CD4-positive, CD25-positive, alpha-beta regulatory T cell (primary cell): Measurements from ENCODE around the gene EYA2. TPM values are rescaled to one million over a fixed set of nuclear protein-coding genes. Genes with fewer than 3 reads are reported as not detected.
"Not testable (repeated sequence)": the region's sequence is repeated elsewhere in the genome, so short reads cannot be mapped to it uniquely, and the experiment has no call there.

ENCODE experiments used
- ATAC-seq, 2 donors: fragments of 150-1000 bp; cut with Tn5 transposase; one replicate each; pipeline ENCODE4 v1.10.0; 2021; ENCODE audit warnings: low read depth in 2 of 2, moderate number of reproducible peaks in 2 of 2, moderate library complexity in 1 of 2
- DNase-seq, 3 donors: peaks; one replicate each; pipeline versions ENCODE4 v3.0.0 to v3.0.0-alpha.2; 2012 to 2022; ENCODE audit warnings: mixed read lengths in 1 of 3
- H3K27ac ChIP-seq: one replicate; pipeline ENCODE4 v1.7.0; 2013; ENCODE audit warnings: mild to moderate bottlenecking, low read length; ENCODE audit not compliant: insufficient read depth, poor library complexity, severe bottlenecking
- H3K27me3 ChIP-seq: one replicate; pipeline ENCODE4 v1.7.0; 2013; ENCODE audit warnings: low read length; ENCODE audit not compliant: control insufficient read depth, insufficient read depth
- H3K36me3 ChIP-seq: one replicate; pipeline ENCODE4 v1.7.0; 2013; ENCODE audit warnings: mild to moderate bottlenecking, low read length, moderate library complexity; ENCODE audit not compliant: control insufficient read depth, insufficient read depth
- H3K4me1 ChIP-seq: 2 replicates; pipeline ENCODE4 v1.7.0; 2013; ENCODE audit warnings: mild to moderate bottlenecking, low read length; ENCODE audit not compliant: insufficient read depth, control insufficient read depth, poor library complexity, severe bottlenecking
- H3K4me3 ChIP-seq: one replicate; pipeline ENCODE4 v1.7.0; 2013; ENCODE audit warnings: low read depth, mild to moderate bottlenecking, low read length, moderate library complexity
- H3K9me3 ChIP-seq, 2 experiments: 1 replicate in 1 of 2; 2 replicates in 1 of 2; pipeline ENCODE4 v1.7.0; 2013; ENCODE audit warnings: low read length in 2 of 2, mild to moderate bottlenecking in 1 of 2, moderate library complexity in 1 of 2; ENCODE audit not compliant: control insufficient read depth in 2 of 2
- H3K27ac Mint-ChIP-seq, 3 donors: one replicate each; pipeline ENCODE4 v1.8.0; 2020 to 2022; ENCODE audit warnings: mild to moderate bottlenecking in 3 of 3, mixed read lengths in 3 of 3, moderate library complexity in 2 of 3
- H3K27me3 Mint-ChIP-seq: one replicate; pipeline ENCODE4 v1.8.0; 2022; ENCODE audit warnings: mild to moderate bottlenecking, mixed read lengths
- H3K36me3 Mint-ChIP-seq: one replicate; pipeline ENCODE4 v1.8.0; 2020; ENCODE audit warnings: mixed read lengths
- H3K4me1 Mint-ChIP-seq, 4 donors: one replicate each; pipeline ENCODE4 v1.8.0; 2020 to 2022; ENCODE audit warnings: mixed read lengths in 4 of 4, mild to moderate bottlenecking in 1 of 4
- H3K4me3 Mint-ChIP-seq, 4 donors: one replicate each; pipeline ENCODE4 v1.8.0; 2020 to 2022; ENCODE audit warnings: mild to moderate bottlenecking in 4 of 4, mixed read lengths in 4 of 4, moderate library complexity in 3 of 4
- H3K9me3 Mint-ChIP-seq, 7 donors: one replicate each; pipeline ENCODE4 v1.8.0; 2020 to 2022; ENCODE audit warnings: mixed read lengths in 7 of 7, mild to moderate bottlenecking in 3 of 7, moderate library complexity in 2 of 7
- polyA plus RNA-seq, 4 donors: library from polyadenylated mRNA; unstranded; fragments of 300-500 nt; fragmentation: Illumina TruSeq; gene quantifications; one replicate each; pipeline ENCODE4 v1.2.3, GENCODE V29; 2021
- total RNA-seq: library from RNA; stranded (reverse); gene quantifications from one replicate; pipeline ENCODE4 v1.2.3, GENCODE V29; 2022

The EYA2 gene
- total and polyA plus RNA-seq, 5 donors from 2014 or later: not detected

DNA sequence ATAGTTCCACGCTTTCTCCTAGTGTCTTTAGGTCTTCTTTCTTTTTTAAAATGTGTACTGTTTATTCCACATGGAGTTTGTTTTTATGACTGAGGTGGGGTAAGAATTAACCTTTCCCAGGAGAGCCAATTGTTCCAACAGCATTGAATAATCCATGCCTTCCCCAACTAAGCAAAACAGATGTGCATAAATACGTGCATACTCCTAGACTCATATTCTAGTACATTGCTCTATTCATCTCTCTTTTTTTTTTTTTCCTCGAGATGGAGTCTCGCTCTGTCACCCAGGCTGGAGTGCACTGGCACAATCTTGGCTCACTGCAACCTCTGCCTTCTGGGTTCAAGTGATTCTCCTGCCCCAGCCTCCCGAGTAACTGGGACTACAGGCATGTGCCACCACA lies 14.7 kb upstream of the EYA2 start:
- not testable (repeated sequence) for H3K4me3 Mint-ChIP-seq, H3K9me3 Mint-ChIP-seq, H3K27ac Mint-ChIP-seq, H3K27me3 ChIP-seq, H3K36me3 Mint-ChIP-seq, H3K9me3 ChIP-seq, H3K4me1 ChIP-seq, H3K27me3 Mint-ChIP-seq, DNase-seq, ATAC-seq, H3K4me1 Mint-ChIP-seq, H3K27ac ChIP-seq, H3K4me3 ChIP-seq, H3K36me3 ChIP-seq

DNA sequence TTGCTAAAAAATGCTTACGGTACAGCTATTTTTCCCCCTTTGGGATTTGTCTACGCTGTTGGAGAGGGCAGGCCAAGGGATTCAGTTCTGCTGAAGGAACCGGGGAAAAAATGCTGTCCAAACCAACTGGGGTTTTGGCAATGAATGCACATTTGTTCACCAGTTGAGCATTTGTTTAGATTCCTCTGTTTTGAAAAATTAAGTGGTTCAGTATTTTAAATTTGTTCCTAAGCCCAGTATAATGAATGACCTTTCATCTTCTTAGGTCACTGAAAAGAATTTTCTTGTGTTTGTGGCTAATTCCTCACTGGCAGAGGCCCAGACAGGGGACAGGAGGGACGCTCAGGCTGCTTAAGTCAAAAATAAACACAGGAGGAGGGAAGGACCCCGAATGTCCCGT lies 10.8 kb upstream of the EYA2 start:
- Histone ChIP-seq H3K9me3 (no peaks in the 10 kb centered on the region), H3K27me3 (peaks cover 4% of the 10 kb centered on the region), H3K27ac (no peak overlapping the region), H3K4me1 (no peaks in the 10 kb centered on the region), H3K4me3 (no peak overlapping the region), H3K36me3 (no peaks in the 10 kb centered on the region)
- H3K4me3 Mint-ChIP-seq: no peak overlapping the region
- H3K27ac Mint-ChIP-seq: no peak overlapping the region
- H3K4me1 Mint-ChIP-seq: no peaks in the 10 kb centered on the region
- peaks cover 21% of the 10 kb centered on the region for H3K27me3 Mint-ChIP-seq
- H3K9me3 Mint-ChIP-seq: peaks cover 0 to 2% (median 0%) of the 10 kb centered on the region in 7 donors
- no peak for ATAC-seq
- no peaks in the 10 kb centered on the region for H3K36me3 Mint-ChIP-seq
- no peak for DNase-seq

DNA sequence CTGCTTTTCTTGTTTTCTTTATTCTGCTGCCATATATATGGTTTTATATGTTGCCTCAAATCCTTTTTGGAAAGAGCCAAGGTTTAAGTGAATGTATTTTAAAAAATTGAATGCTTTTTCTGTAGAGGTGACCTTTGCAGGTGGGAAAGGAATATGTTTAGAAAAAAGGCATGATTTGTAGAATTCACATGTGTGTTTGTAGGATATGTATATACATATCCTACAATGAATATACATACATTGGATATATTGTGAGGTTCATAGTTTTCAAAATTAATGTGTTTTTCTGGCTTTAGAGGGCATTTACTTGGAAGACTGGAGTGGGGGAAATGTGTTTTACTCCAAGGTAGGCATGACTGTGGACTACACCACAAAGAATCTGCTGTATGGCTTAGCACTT lies 4.0 kb upstream of the EYA2 start:
- Histone ChIP-seq H3K27ac (no peak overlapping the region), H3K36me3 (no peaks in the 10 kb centered on the region), H3K4me1 (no peaks in the 10 kb centered on the region), H3K9me3 (peaks cover 0 to 5% of the 10 kb centered on the region in 2 experiments), H3K4me3 (no peak overlapping the region), H3K27me3 (peaks cover 11% of the 10 kb centered on the region)
- Mint-ChIP-seq H3K27ac (no peak overlapping the region), H3K27me3 (peaks cover 50% of the 10 kb centered on the region), H3K4me3 (no peak overlapping the region), H3K4me1 (no peaks in the 10 kb centered on the region), H3K36me3 (no peaks in the 10 kb centered on the region), H3K9me3 (peaks cover 0 to 8% (median 2%) of the 10 kb centered on the region in 7 donors)
- ATAC-seq: no peak
- no peak for DNase-seq

DNA sequence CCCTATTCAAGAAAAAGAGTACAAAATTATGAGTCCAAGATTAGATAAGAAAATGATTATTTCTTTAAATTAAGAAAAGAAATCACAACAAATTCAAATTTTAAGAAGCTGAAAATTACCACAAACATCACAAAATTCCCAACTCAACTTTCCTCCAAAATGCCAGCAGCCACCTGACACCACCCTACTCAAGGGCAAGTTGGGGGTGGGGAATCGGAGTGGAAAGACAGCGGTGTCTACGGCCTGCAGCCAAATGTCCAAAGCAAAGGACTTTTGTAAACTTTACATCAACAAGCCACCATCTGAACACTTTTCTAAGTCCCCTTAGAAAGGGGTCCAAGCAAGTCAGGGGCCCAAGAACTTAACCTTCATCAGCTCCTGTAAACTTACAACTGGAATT lies 1.6 kb upstream of the EYA2 start:
- no peaks in the 10 kb centered on the region for H3K36me3 ChIP-seq
- H3K4me1 ChIP-seq: no peaks in the 10 kb centered on the region
- H3K36me3 Mint-ChIP-seq: no peaks in the 10 kb centered on the region
- peaks cover 63% of the 10 kb centered on the region for H3K27me3 Mint-ChIP-seq
- peaks cover 11% of the 10 kb centered on the region for H3K27me3 ChIP-seq
- no peak overlapping the region for H3K27ac ChIP-seq
- no peak overlapping the region for H3K4me3 ChIP-seq
- H3K9me3 Mint-ChIP-seq: peaks cover 0 to 8% (median 0%) of the 10 kb centered on the region in 7 donors
- ATAC-seq (no peak), DNase-seq (no peak)
- H3K27ac Mint-ChIP-seq: no peak overlapping the region
- no peak overlapping the region for H3K4me3 Mint-ChIP-seq
- H3K9me3 ChIP-seq: peaks cover 0 to 5% of the 10 kb centered on the region in 2 experiments
- no peaks in the 10 kb centered on the region for H3K4me1 Mint-ChIP-seq

DNA sequence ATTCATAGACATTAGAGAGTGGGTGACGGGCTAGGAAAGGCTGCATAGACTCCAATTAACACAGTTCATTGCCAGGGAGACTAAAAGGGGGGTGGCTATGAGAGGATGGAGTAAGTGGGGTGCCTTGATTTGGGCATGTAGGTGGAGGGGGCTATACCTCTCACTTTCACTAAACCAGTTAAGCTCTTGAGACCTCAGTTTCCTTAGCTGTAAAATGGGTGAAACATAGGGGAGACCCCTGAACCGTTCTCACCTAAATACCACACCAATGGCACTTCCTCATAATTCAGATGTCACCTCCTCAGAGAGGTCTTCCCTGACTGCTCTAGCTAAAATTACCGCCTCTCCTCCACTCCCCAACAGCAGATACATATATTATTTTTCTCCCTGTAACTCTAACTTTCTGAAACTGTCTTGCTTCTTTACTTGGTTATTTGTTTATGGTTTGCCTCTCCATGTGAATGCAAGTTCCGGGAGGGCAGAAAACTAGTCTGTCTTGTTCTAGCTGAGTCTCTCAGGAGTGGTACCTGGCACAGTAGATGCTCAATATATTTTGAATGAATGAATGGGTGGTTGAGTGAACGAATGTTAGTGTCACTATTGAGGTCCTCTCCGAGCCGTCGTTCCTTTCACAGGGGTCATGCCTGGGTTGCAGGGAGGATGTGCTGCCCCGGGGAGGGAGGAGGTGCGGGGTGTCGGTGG lies 615 bp upstream of the EYA2 start:
- DNase-seq (no peak), ATAC-seq (no peak)
- H3K4me1 ChIP-seq: no peaks in the 10 kb centered on the region
- no peaks in the 10 kb centered on the region for H3K36me3 Mint-ChIP-seq
- no peaks in the 10 kb centered on the region for H3K4me1 Mint-ChIP-seq
- H3K36me3 ChIP-seq: no peaks in the 10 kb centered on the region
- no peak overlapping the region for H3K27ac ChIP-seq
- peaks cover 0 to 8% (median 0%) of the 10 kb centered on the region in 7 donors for H3K9me3 Mint-ChIP-seq
- H3K4me3 Mint-ChIP-seq: no peak overlapping the region
- no peak overlapping the region for H3K27ac Mint-ChIP-seq
- peaks cover 11% of the 10 kb centered on the region for H3K27me3 ChIP-seq
- no peak overlapping the region for H3K4me3 ChIP-seq
- H3K27me3 Mint-ChIP-seq: peaks cover 63% of the 10 kb centered on the region
- peaks cover 0 to 5% of the 10 kb centered on the region in 2 experiments for H3K9me3 ChIP-seq

DNA sequence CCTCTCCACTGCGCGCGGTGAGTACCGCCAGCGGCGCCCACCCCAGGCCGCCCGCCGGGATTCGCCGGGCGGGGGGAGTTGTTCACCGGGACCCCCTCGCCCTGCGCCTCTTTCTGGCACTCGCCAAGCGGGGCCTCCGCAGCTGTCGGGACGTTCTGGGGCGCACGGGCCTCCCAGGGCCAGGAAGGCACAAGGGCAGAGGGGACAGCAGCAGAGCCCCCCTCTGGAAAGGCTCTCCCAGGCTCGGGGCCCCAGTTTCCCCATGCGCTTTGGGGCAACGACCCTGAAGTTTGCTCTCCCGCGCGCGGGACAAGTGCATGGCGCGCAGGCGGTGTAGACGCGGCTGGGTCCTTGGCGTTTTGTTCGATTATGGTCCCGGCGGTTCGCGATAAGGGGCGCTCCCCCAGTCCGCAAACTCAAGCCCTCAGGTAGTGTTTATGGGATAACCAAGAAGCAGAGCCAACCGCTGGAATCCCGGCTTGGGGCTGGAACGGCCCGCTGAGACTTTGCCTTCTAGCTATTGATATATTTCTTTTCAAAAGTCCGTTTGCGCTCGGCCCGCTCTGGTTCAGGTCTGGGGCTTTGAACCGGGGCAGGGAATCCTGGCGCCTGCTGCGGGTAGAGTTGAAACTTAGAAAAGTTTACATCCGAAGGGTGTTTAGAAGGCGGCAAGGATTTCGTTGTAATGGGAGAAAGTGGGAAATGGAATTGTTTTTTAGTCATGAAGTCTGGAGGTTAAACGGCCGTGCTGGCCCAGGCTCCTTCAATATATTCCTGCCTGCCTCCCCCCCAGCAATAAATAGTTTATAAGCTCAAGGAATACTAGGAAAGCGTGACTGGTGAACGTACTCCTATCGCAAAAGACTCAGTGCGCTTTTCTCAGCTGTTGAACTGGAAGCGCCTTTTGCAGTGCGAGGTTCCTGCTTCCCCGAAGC lies 595 bp downstream of the EYA2 start:
- no peak overlapping the region for H3K27ac Mint-ChIP-seq
- DNase-seq (no peak), ATAC-seq (no peak)
- Histone ChIP-seq H3K27ac (no peak overlapping the region), H3K36me3 (no peaks in the 10 kb centered on the region), H3K9me3 (peaks cover 0 to 5% of the 10 kb centered on the region in 2 experiments), H3K4me1 (no peaks in the 10 kb centered on the region), H3K4me3 (no peak overlapping the region), H3K27me3 (peaks cover 11% of the 10 kb centered on the region)
- peaks cover 0 to 7% (median 0%) of the 10 kb centered on the region in 7 donors for H3K9me3 Mint-ChIP-seq
- H3K4me3 Mint-ChIP-seq: no peak overlapping the region
- no peaks in the 10 kb centered on the region for H3K4me1 Mint-ChIP-seq
- no peaks in the 10 kb centered on the region for H3K36me3 Mint-ChIP-seq
- H3K27me3 Mint-ChIP-seq: peaks cover 70% of the 10 kb centered on the region

DNA sequence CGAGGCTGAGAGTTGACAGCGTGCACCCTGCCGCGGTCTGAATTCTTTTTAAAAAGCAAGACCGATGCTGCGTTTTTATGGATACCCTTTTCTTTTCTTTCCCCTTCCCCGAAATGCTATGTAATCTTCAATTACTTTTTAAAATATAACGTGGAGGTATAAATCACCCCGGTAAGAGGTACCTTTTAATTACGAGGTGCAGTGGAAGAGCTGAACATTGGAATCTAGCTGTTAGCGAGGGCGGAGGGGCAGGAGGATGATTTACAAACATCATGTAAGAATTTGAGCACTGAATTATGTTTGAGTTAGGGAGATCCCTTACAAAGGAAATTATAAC lies 1.2 kb downstream of the EYA2 start:
- H3K36me3 Mint-ChIP-seq: no peaks in the 10 kb centered on the region
- no peaks in the 10 kb centered on the region for H3K9me3 ChIP-seq

More for the DNA sequence above, 1.2 kb downstream of the EYA2 start:
- Histone ChIP-seq H3K36me3 (no peaks in the 10 kb centered on the region), H3K27ac (no peak overlapping the region), H3K4me1 (no peaks in the 10 kb centered on the region), H3K27me3 (peaks cover 9% of the 10 kb centered on the region), H3K4me3 (no peak overlapping the region)
- DNase-seq (no peak), ATAC-seq (no peak)
- H3K9me3 Mint-ChIP-seq: peaks cover 0 to 3% (median 0%) of the 10 kb centered on the region in 7 donors
- H3K27me3 Mint-ChIP-seq: peaks cover 69% of the 10 kb centered on the region
- no peak overlapping the region for H3K27ac Mint-ChIP-seq
- no peaks in the 10 kb centered on the region for H3K4me1 Mint-ChIP-seq
- H3K4me3 Mint-ChIP-seq: no peak overlapping the region
